HCT116 (cell line): ENCODE measurements around the gene PISD. TPM values are rescaled to one million over a fixed set of nuclear protein-coding genes. Genes with fewer than 3 reads are reported as not detected.
"Not testable (repeated sequence)": the region's sequence is repeated elsewhere in the genome, so short reads cannot be mapped to it uniquely, and the experiment has no call there.

Experiments
- ATAC-seq: fragments of 200-7000 bp; cut with Tn5 transposase; 2 replicates; pipeline ENCODE4 v1.9.1; 2020; ENCODE audit warnings: mild to moderate bottlenecking, moderate library complexity
- BruUV-seq: library from RNA; stranded (reverse); fragments of 400-500 nt; replicated peaks from 2 replicates; lab custom pipeline; 2021; lab: Mats Ljungman, UMichigan
- CTCF ChIA-PET: fragments of 300-600 bp; sonication (Branson Sonifier 250); formaldehyde crosslinking; loops from one replicate; lab custom pipeline; 2021; ENCODE audit warnings: antibody characterized with exemption; lab: Charles Lee
- POLR2A ChIA-PET: fragments of 300-600, 350-600 bp; sonication (Branson Sonifier 250); formaldehyde crosslinking; loops from one replicate; lab custom pipeline; 2021; ENCODE audit warnings: antibody characterized with exemption; lab: Charles Lee
- RAD21 ChIA-PET, 2 experiments: fragments of 300-600 bp; sonication (Branson Sonifier 250); formaldehyde crosslinking; loops; one replicate each; lab custom pipeline; 2023; ENCODE audit warnings: low total read pairs in 2 of 2; ENCODE audit not compliant: uncharacterized antibody in 2 of 2, unreplicated experiment in 2 of 2, low non-redundant PET in 1 of 2; lab: Charles Lee
- DNase-seq: peaks from one replicate; pipeline ENCODE4 v3.0.0-alpha.2; 2010; ENCODE audit warnings: low read depth, low spot score
- H2AFZ ChIP-seq: fragments of 200-600 bp; shearing (Covaris generic), sonication (generic); 2 replicates; pipeline ENCODE4 v1.6.1; 2017; ENCODE audit warnings: low read depth, mixed run types, mixed read lengths, antibody characterized with exemption, low read length; ENCODE audit not compliant: poor library complexity, severe bottlenecking
- H3K27ac ChIP-seq: 2 replicates; pipeline ENCODE4 v1.5.1; 2012; ENCODE audit warnings: low read depth, low read length
- H3K27me3 ChIP-seq: fragments of 200-600 bp; sonication (generic); 2 replicates; pipeline ENCODE4 v1.6.1; 2016; ENCODE audit warnings: mixed run types, low read length, mixed read lengths; ENCODE audit not compliant: insufficient read depth
- H3K36me3 ChIP-seq, 2 experiments: fragments of 200-500 bp in 1 of 2; fragments of 200-600 bp in 1 of 2; sonication (Bioruptor generic) in 1 of 2; sonication (generic) in 1 of 2; 2 replicates each; pipeline versions ENCODE4 v1.5.1 to v1.6.1; 2014 to 2016; ENCODE audit warnings: low read length in 2 of 2, inconsistent platforms in 1 of 2, mixed read lengths in 1 of 2, mixed run types in 1 of 2; ENCODE audit not compliant: insufficient read depth in 2 of 2, control insufficient read depth in 1 of 2
- H3K4me1 ChIP-seq, 2 experiments: fragments of 200-600 bp in 1 of 2; sonication (generic) in 1 of 2; 2 replicates each; pipeline versions ENCODE4 v1.5.1 to v1.6.1; 2012 to 2017; ENCODE audit warnings: low read length in 2 of 2, inconsistent platforms in 1 of 2, mild to moderate bottlenecking in 1 of 2, mixed read lengths in 1 of 2, mixed run types in 1 of 2, moderate library complexity in 1 of 2; ENCODE audit not compliant: insufficient read depth in 2 of 2, control insufficient read depth in 1 of 2
- H3K4me2 ChIP-seq: fragments of 200-600 bp; sonication (generic); 2 replicates; pipeline ENCODE4 v1.6.1; 2017; ENCODE audit warnings: mixed run types, low read length, mixed read lengths
- H3K4me3 ChIP-seq, 2 experiments: fragments of 200-600 bp in 1 of 2; sonication (generic) in 1 of 2; replicated peaks in 1 of 2; 2 replicates each; pipeline ENCODE4 v1.5.1; 2011 to 2016; ENCODE audit warnings: low read length in 2 of 2, control low read depth in 1 of 2, low read depth in 1 of 2, mild to moderate bottlenecking in 1 of 2, mixed read lengths in 1 of 2, mixed run types in 1 of 2
- H3K79me2 ChIP-seq: fragments of 200-600 bp; sonication (generic); 2 replicates; pipeline ENCODE4 v1.6.1; 2017; ENCODE audit warnings: mild to moderate bottlenecking, mixed run types, low read length, moderate library complexity, mixed read lengths; ENCODE audit not compliant: insufficient read depth
- H3K9ac ChIP-seq: fragments of 200-600 bp; sonication (generic); 2 replicates; pipeline ENCODE4 v1.6.1; 2016; ENCODE audit warnings: low read length, mixed read lengths
- H3K9me2 ChIP-seq: fragments of 200-600 bp; sonication (generic), shearing (Covaris generic); 2 replicates; pipeline ENCODE4 v1.6.1; 2017; ENCODE audit warnings: mixed run types, mild to moderate bottlenecking, moderate library complexity; ENCODE audit not compliant: insufficient read depth
- H3K9me3 ChIP-seq, 2 experiments: fragments of 200-500 bp in 1 of 2; fragments of 200-600 bp in 1 of 2; sonication (Bioruptor generic) in 1 of 2; sonication (generic) in 1 of 2; 2 replicates each; pipeline ENCODE4 v1.6.1; 2014 to 2017; ENCODE audit warnings: low read length in 2 of 2, mixed read lengths in 2 of 2, inconsistent platforms in 1 of 2, low read depth in 1 of 2, mild to moderate bottlenecking in 1 of 2, mixed run types in 1 of 2, moderate library complexity in 1 of 2; ENCODE audit not compliant: control insufficient read depth in 1 of 2, insufficient read depth in 1 of 2
- H4K20me1 ChIP-seq: fragments of 200-600 bp; sonication (generic), shearing (Covaris generic); 2 replicates; pipeline ENCODE4 v1.6.1; 2017; ENCODE audit warnings: mixed run types, mild to moderate bottlenecking, moderate library complexity; ENCODE audit not compliant: insufficient read depth
- ATF3 ChIP-seq: IDR thresholded peaks from 2 replicates; pipeline ENCODE4 v1.6.1; 2012
- SIN3A ChIP-seq: IDR thresholded peaks from 2 replicates; pipeline ENCODE4 v1.6.1; 2012; ENCODE audit warnings: low read depth
- ZBTB33 ChIP-seq: IDR thresholded peaks from 2 replicates; pipeline ENCODE4 v1.6.1; 2011; ENCODE audit warnings: mild to moderate bottlenecking, low read length, moderate library complexity; ENCODE audit not compliant: insufficient replicate concordance; ENCODE audit errors: extremely low read depth
- intact Hi-C: fragments of 100-400 bp; cut with micrococcal nuclease; formaldehyde crosslinking; loops from 2 replicates; pipeline ENCODE4 v1.10.0; 2022
- total RNA-seq: library from RNA; stranded (reverse); gene quantifications from one replicate; pipeline ENCODE4 v1.2.1, GENCODE V29; 2021; ENCODE audit not compliant: unreplicated experiment

PISD gene
- total RNA-seq, 1 experiment from 2014 or later: 47.1 TPM

GRCh38 chr22:31661851-31662667 lies at the start of gene PISD (continued):
- TF ChIP-seq ZBTB33 (no peak), ATF3 (no peak), SIN3A (peak; percentile 84)

GRCh38 chr22:31711226-31711625 lies 49.2 kb upstream of the PISD start:
- H3K79me2 ChIP-seq, H3K27ac ChIP-seq, H3K9me2 ChIP-seq, ATAC-seq, BruUV-seq, intact Hi-C loops, RAD21 ChIA-PET, H3K4me2 ChIP-seq, H3K9me3 ChIP-seq, H3K27me3 ChIP-seq, H4K20me1 ChIP-seq, DNase-seq, CTCF ChIA-PET, H3K4me3 ChIP-seq, H3K4me1 ChIP-seq, POLR2A ChIA-PET, H3K9ac ChIP-seq, H2AFZ ChIP-seq: not testable (repeated sequence)
- H3K36me3 ChIP-seq: peaks cover 23 to 33% of the 10 kb centered on the region in 2 experiments
